ENCODE measurements around the gene ST6GAL1.

DNA sequence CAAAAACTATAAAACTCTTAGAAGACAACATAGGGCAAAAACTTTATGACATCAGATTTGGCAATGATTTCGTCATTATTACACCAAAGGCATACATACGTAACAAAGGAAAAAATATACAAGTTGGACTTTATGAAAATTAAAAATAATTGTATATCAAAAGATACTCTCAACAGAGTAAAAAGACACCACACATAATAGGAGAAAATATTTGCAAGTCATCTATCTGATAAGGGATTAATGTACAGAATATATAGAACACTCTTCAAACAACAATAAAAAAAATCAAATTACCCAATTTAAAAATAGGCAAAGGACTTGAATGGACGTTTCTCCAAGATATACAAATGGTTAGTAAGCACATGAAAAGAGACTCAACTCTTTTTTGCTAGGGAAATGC, 131.4 kb downstream of the ST6GAL1 start:
- TF ChIP-seq, protein P1, sequence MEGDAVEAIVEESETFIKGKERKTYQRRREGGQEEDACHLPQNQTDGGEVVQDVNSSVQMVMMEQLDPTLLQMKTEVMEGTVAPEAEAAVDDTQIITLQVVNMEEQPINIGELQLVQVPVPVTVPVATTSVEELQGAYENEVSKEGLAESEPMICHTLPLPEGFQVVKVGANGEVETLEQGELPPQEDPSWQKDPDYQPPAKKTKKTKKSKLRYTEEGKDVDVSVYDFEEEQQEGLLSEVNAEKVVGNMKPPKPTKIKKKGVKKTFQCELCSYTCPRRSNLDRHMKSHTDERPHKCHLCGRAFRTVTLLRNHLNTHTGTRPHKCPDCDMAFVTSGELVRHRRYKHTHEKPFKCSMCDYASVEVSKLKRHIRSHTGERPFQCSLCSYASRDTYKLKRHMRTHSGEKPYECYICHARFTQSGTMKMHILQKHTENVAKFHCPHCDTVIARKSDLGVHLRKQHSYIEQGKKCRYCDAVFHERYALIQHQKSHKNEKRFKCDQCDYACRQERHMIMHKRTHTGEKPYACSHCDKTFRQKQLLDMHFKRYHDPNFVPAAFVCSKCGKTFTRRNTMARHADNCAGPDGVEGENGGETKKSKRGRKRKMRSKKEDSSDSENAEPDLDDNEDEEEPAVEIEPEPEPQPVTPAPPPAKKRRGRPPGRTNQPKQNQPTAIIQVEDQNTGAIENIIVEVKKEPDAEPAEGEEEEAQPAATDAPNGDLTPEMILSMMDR (IDR thresholded peaks at IDR 0.05): no peak
- no peak for TF ChIP-seq ZFX (IDR thresholded peaks at IDR 0.05; ENCODE audit: borderline replicate concordance)
